ENCODE measurements around the gene MGA.
"Not testable (repeated sequence)": the region's sequence is repeated elsewhere in the genome, so short reads cannot be mapped to it uniquely, and the experiment has no call there.

MGA gene

GRCh38 chr15:41716864-41717263, 56.7 kb downstream of the MGA start:
- DNase-seq (ENCODE audit: low spot score) = no peak

GRCh38 chr15:41727143-41727542, 66.9 kb downstream of the MGA start:
- DNase-seq (ENCODE audit: low spot score) = no peak

GRCh38 chr15:41728061-41728460, 67.9 kb downstream of the MGA start:
- not testable (repeated sequence) for DNase-seq (ENCODE audit: low spot score)

GRCh38 chr15:41730543-41730942, 70.3 kb downstream of the MGA start:
- no peak for DNase-seq (ENCODE audit: low spot score)

GRCh38 chr15:41732483-41732882, 72.3 kb downstream of the MGA start:
- DNase-seq (ENCODE audit: low spot score) = no peak

- no peak for DNase-seq (ENCODE audit: low spot score)
These were observed 73.9 kb downstream of the MGA start for GRCh38 chr15:41734079-41734478.

GRCh38 chr15:41735046-41735445, 74.8 kb downstream of the MGA start:
- DNase-seq (ENCODE audit: low spot score) = no peak

GRCh38 chr15:41735492-41735891, 75.3 kb downstream of the MGA start:
- DNase-seq (ENCODE audit: low spot score) = not testable (repeated sequence)

GRCh38 chr15:41746802-41747201, 86.6 kb downstream of the MGA start:
- DNase-seq (ENCODE audit: low spot score) = no peak

- DNase-seq (ENCODE audit: low spot score) = no peak
These were observed 96.0 kb downstream of the MGA start for GRCh38 chr15:41756198-41756597.

GRCh38 chr15:41772720-41773331, 112.6 kb downstream of the MGA start:
- DNase-seq (ENCODE audit: low spot score) = peak; percentile 74

- DNase-seq (ENCODE audit: low spot score) = no peak
These were observed 113.1 kb downstream of the MGA start for GRCh38 chr15:41773332-41773728.

GRCh38 chr15:41773729-41774061, 113.5 kb downstream of the MGA start:
- no peak for DNase-seq (ENCODE audit: low spot score)

GRCh38 chr15:41774062-41774881, 114.1 kb downstream of the MGA start, which contains the start of gene MAPKBP1:
Gene MAPKBP1, plus strand, starts transcription at chr15:41774484. Its CDS starts 792 bp downstream, at chr15:41775276.
- peak; percentile 98 for DNase-seq (ENCODE audit: low spot score)

- no peak for DNase-seq (ENCODE audit: low spot score)
These were observed 114.7 kb downstream of the MGA start for GRCh38 chr15:41774882-41775417.

GRCh38 chr15:41775651-41776050, 115.4 kb downstream of the MGA start:
- DNase-seq (ENCODE audit: low spot score) = no peak

GRCh38 chr15:41777421-41777973, 117.3 kb downstream of the MGA start:
- DNase-seq (ENCODE audit: low spot score) = no peak

GRCh38 chr15:41778521-41778920, 118.3 kb downstream of the MGA start:
- DNase-seq (ENCODE audit: low spot score) = no peak

- DNase-seq (ENCODE audit: low spot score) = no peak
These were observed 119.5 kb downstream of the MGA start for GRCh38 chr15:41779662-41780157.

GRCh38 chr15:41780266-41780665, 120.1 kb downstream of the MGA start:
- no peak for DNase-seq (ENCODE audit: low spot score)

- no peak for DNase-seq (ENCODE audit: low spot score)
These were observed 120.5 kb downstream of the MGA start for GRCh38 chr15:41780727-41781126.

GRCh38 chr15:41782371-41783282, 122.4 kb downstream of the MGA start:
- no peak for DNase-seq (ENCODE audit: low spot score)
